Natural killer cell (primary cell): Measurements from ENCODE around the gene RBM19. TPM values are rescaled to one million over a fixed set of nuclear protein-coding genes. Genes with fewer than 3 reads are reported as not detected.

Source experiments
- ATAC-seq, 3 donors: fragments of 150-1000 bp in 2 of 3; fragments of 200-7000 bp in 1 of 3; cut with Tn5 transposase; 1 replicate in 1 of 3; 2 replicates in 2 of 3; pipeline ENCODE4 v1.10.0; 2021; ENCODE audit warnings: mild to moderate bottlenecking in 2 of 3, moderate library complexity in 2 of 3
- DNase-seq, 2 donors: peaks; one replicate each; pipeline versions ENCODE4 v3.0.0 to v3.0.0-alpha.2; 2013 to 2021; ENCODE audit warnings: mixed read lengths in 1 of 2
- H3K27ac ChIP-seq: one replicate; pipeline ENCODE4 v1.5.1; 2013; ENCODE audit warnings: mild to moderate bottlenecking, low read length
- H3K27me3 ChIP-seq: one replicate; pipeline ENCODE4 v1.6.1; 2013; ENCODE audit warnings: low read length; ENCODE audit not compliant: control insufficient read depth, insufficient read depth
- H3K36me3 ChIP-seq: one replicate; pipeline ENCODE4 v1.6.1; 2013; ENCODE audit warnings: low read length; ENCODE audit not compliant: control insufficient read depth, insufficient read depth
- H3K4me1 ChIP-seq: one replicate; pipeline ENCODE4 v1.6.1; 2013; ENCODE audit warnings: low read length; ENCODE audit not compliant: control insufficient read depth, insufficient read depth
- H3K4me3 ChIP-seq: one replicate; pipeline ENCODE4 v1.5.1; 2013; ENCODE audit warnings: low read length
- H3K9me3 ChIP-seq: one replicate; pipeline ENCODE4 v1.6.1; 2013; ENCODE audit warnings: low read length; ENCODE audit not compliant: control insufficient read depth, insufficient read depth
- H3K27ac Mint-ChIP-seq, 2 donors: one replicate each; pipeline ENCODE4 v1.8.0; 2022; ENCODE audit warnings: mild to moderate bottlenecking in 2 of 2, mixed read lengths in 2 of 2, moderate library complexity in 1 of 2
- H3K27me3 Mint-ChIP-seq, 2 donors: one replicate each; pipeline ENCODE4 v1.8.0; 2022; ENCODE audit warnings: low read depth in 2 of 2, mixed read lengths in 2 of 2
- H3K36me3 Mint-ChIP-seq: one replicate; pipeline ENCODE4 v1.8.0; 2022; ENCODE audit warnings: mixed read lengths
- H3K4me1 Mint-ChIP-seq, 2 donors: one replicate each; pipeline ENCODE4 v1.8.0; 2022; ENCODE audit warnings: mixed read lengths in 2 of 2
- H3K4me3 Mint-ChIP-seq: one replicate; pipeline ENCODE4 v1.8.0; 2022; ENCODE audit warnings: mild to moderate bottlenecking, moderate library complexity, mixed read lengths
- H3K9me3 Mint-ChIP-seq, 2 donors: one replicate each; pipeline ENCODE4 v1.8.0; 2022; ENCODE audit warnings: mixed read lengths in 2 of 2
- WGBS: methylation state at CpG from one replicate; pipeline ENCODE4 v1.1.7; 2013; ENCODE audit warnings: missing lambda C conversion rate; ENCODE audit not compliant: insufficient coverage; 5-methylcytosine and 5-hydroxymethylcytosine counted together
- intact Hi-C: fragments of 100-400 bp; cut with micrococcal nuclease; formaldehyde crosslinking; loops from one replicate; pipeline ENCODE4 v1.14.2; 2022
- total RNA-seq, 4 donors: library from RNA; stranded (reverse); fragments of 120-200 nt in 1 of 4; gene quantifications; one replicate each; pipeline versions ENCODE4 v1.2.3 to v1.2.4, GENCODE V29; 2013 to 2022
- TF ChIP-seq, protein P1 (sequence below): fragments of 200-600 bp; IDR thresholded peaks from one replicate; pipeline ENCODE4 v1.8.0; 2022; ENCODE audit warnings: antibody characterized with exemption

RBM19 gene
- total RNA-seq, 3 donors from 2014 or later (not counting 1 experiment from before 2014, with no cell fraction given), result 49.9 to 70.6 (median 60.9) TPM

DNA sequence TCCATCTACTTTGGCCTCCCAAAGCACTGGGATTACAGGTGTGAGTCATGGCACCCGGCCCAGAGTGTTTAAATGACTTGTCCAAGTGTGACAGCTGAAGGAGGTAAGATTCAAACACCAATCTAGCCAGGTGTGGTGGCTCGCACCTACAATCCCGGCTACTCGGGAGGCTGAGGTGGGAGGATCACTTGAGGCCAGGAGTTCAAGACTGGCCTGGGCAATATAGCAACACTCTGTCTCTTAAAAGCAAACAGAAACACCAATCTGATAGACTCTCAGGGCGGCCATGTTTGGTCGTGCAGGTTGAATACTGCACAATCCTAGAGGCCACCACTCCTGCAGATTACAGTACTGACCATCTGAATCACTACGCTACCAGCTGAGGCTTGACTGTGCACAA, 68.7 kb downstream of the RBM19 start:
- no peaks in the 10 kb centered on the region for H3K9me3 ChIP-seq
- WGBS, result 95% methylated on average over 7 of the region's 7 CpGs
- TF ChIP-seq, protein P1, sequence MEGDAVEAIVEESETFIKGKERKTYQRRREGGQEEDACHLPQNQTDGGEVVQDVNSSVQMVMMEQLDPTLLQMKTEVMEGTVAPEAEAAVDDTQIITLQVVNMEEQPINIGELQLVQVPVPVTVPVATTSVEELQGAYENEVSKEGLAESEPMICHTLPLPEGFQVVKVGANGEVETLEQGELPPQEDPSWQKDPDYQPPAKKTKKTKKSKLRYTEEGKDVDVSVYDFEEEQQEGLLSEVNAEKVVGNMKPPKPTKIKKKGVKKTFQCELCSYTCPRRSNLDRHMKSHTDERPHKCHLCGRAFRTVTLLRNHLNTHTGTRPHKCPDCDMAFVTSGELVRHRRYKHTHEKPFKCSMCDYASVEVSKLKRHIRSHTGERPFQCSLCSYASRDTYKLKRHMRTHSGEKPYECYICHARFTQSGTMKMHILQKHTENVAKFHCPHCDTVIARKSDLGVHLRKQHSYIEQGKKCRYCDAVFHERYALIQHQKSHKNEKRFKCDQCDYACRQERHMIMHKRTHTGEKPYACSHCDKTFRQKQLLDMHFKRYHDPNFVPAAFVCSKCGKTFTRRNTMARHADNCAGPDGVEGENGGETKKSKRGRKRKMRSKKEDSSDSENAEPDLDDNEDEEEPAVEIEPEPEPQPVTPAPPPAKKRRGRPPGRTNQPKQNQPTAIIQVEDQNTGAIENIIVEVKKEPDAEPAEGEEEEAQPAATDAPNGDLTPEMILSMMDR, result no peak
- peaks cover 2% of the 10 kb centered on the region for H3K36me3 ChIP-seq
- no peak overlapping the region for H3K4me3 Mint-ChIP-seq
- no peak for DNase-seq
- H3K4me1 ChIP-seq, result no peaks in the 10 kb centered on the region
- H3K36me3 Mint-ChIP-seq, result no peaks in the 10 kb centered on the region
- no peak for ATAC-seq
- no peaks in the 10 kb centered on the region for H3K27me3 Mint-ChIP-seq
- no peak overlapping the region for H3K27ac Mint-ChIP-seq
- no peaks in the 10 kb centered on the region for H3K9me3 Mint-ChIP-seq
- no peak overlapping the region for H3K27ac ChIP-seq
- no peak overlapping the region for H3K4me3 ChIP-seq
- H3K27me3 ChIP-seq, result no peaks in the 10 kb centered on the region
- H3K4me1 Mint-ChIP-seq, result no peaks in the 10 kb centered on the region
- intact Hi-C loops, result no loop called here

DNA sequence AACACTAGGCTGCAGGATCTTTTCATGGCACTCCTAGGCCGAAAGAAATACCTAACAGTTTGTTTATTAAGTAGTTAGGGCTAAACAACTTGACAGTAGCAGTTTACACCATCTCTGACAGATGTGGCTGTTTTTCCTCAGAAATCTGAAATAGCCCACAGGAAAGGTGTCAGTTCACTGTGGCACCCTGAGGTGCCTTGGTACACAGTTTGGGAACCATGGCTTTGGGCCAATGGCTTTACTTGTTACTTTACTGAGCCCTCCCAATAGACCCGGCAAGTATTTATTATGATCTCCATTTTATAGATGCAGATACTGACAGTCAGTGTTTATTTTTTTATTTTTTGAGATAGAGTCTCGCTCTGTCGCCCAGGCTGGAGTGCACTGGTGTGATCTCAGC, 69.3 kb downstream of the RBM19 start:
- no peaks in the 10 kb centered on the region for H3K9me3 ChIP-seq
- Mint-ChIP-seq H3K4me3 (no peak overlapping the region), H3K4me1 (no peaks in the 10 kb centered on the region), H3K9me3 (no peaks in the 10 kb centered on the region), H3K36me3 (no peaks in the 10 kb centered on the region), H3K27me3 (no peaks in the 10 kb centered on the region), H3K27ac (no peak overlapping the region)
- no peaks in the 10 kb centered on the region for H3K27me3 ChIP-seq
- peaks cover 2% of the 10 kb centered on the region for H3K36me3 ChIP-seq
- WGBS, result 94% methylated on average over 4 of the region's 4 CpGs
- ATAC-seq, result no peak
- DNase-seq, result no peak
- no peak overlapping the region for H3K4me3 ChIP-seq
- H3K27ac ChIP-seq, result no peak overlapping the region
- H3K4me1 ChIP-seq, result no peaks in the 10 kb centered on the region
- intact Hi-C loops, result no loop called here
- TF ChIP-seq, protein P1, result no peak

DNA sequence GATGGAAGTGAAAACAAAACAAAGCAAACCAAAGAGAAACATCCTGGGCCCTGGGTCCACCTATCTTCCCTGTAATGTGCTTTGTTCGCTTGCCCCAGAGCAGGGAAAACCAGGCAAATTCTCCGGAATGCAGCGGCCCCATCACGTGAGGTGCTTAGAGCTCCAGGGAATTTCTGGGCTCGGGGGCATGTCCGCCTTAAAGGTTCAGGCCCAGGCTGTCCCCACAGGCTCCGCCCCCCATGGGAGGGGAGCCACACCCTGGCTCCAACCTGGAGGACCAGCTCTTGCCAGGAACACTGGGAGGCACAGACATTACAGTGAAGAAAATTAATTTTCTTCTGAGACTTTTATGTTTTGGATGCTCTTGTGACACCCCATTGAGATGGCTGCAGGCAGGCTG, 69.9 kb downstream of the RBM19 start:
- ATAC-seq (no peak), DNase-seq (no peak)
- no peak overlapping the region for H3K4me3 Mint-ChIP-seq
- Histone ChIP-seq H3K27ac (no peak overlapping the region), H3K4me3 (no peak overlapping the region), H3K27me3 (no peaks in the 10 kb centered on the region), H3K4me1 (no peaks in the 10 kb centered on the region), H3K9me3 (no peaks in the 10 kb centered on the region), H3K36me3 (peaks cover 2% of the 10 kb centered on the region)
- H3K27me3 Mint-ChIP-seq, result no peaks in the 10 kb centered on the region
- H3K4me1 Mint-ChIP-seq, result no peaks in the 10 kb centered on the region
- H3K36me3 Mint-ChIP-seq, result no peaks in the 10 kb centered on the region
- no peak overlapping the region for H3K27ac Mint-ChIP-seq
- WGBS, result 97% methylated on average over 7 of the region's 7 CpGs
- TF ChIP-seq, protein P1, result no peak
- intact Hi-C loops, result no loop called here
- no peaks in the 10 kb centered on the region for H3K9me3 Mint-ChIP-seq

DNA sequence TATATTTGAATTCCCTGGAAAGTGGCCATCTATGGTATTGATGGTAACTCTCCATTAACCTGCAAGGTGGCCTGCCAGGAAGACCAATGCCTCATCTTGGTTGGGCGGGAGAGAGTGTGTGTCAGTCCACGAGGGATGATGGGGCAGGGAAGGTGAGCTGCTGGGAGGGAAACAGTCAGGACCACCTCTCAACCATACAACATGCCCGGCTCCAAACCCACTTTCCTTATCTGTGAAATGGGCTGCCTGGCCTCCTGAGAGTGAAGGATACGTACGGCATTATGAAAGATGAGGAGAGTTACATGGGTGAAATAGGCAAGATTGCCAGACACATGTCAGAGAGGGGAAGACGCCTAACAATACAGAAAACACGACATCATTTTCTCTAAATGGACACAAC, 70.9 kb downstream of the RBM19 start:
- intact Hi-C loops, result no loop called here
- no peak overlapping the region for H3K27ac Mint-ChIP-seq
- no peaks in the 10 kb centered on the region for H3K4me1 Mint-ChIP-seq

More for the DNA sequence above, 70.9 kb downstream of the RBM19 start:
- Histone ChIP-seq H3K4me3 (no peak overlapping the region), H3K4me1 (no peaks in the 10 kb centered on the region), H3K27ac (no peak overlapping the region), H3K27me3 (no peaks in the 10 kb centered on the region), H3K36me3 (peaks cover 2% of the 10 kb centered on the region), H3K9me3 (no peaks in the 10 kb centered on the region)
- DNase-seq (no peak), ATAC-seq (no peak)
- Mint-ChIP-seq H3K9me3 (no peaks in the 10 kb centered on the region), H3K27me3 (no peaks in the 10 kb centered on the region), H3K4me3 (no peak overlapping the region), H3K36me3 (no peaks in the 10 kb centered on the region)
- 88% methylated on average over 4 of the region's 7 CpGs for WGBS
- TF ChIP-seq, protein P1, result no peak
